B cell (primary cell): Measurements from ENCODE around the gene CYTL1.

Source experiments
- EZH2 ChIP-seq: IDR thresholded peaks from 2 replicates; pipeline ENCODE4 v1.6.1; 2012; ENCODE audit warnings: borderline replicate concordance, low read depth, mild to moderate bottlenecking, moderate library complexity, low read length; ENCODE audit not compliant: insufficient read depth, poor library complexity, severe bottlenecking
- TF ChIP-seq, protein P1 (sequence below): fragments of 200-600 bp; IDR thresholded peaks from one replicate; pipeline ENCODE4 v1.8.0; 2022; ENCODE audit warnings: antibody characterized with exemption, mild to moderate bottlenecking

DNA sequence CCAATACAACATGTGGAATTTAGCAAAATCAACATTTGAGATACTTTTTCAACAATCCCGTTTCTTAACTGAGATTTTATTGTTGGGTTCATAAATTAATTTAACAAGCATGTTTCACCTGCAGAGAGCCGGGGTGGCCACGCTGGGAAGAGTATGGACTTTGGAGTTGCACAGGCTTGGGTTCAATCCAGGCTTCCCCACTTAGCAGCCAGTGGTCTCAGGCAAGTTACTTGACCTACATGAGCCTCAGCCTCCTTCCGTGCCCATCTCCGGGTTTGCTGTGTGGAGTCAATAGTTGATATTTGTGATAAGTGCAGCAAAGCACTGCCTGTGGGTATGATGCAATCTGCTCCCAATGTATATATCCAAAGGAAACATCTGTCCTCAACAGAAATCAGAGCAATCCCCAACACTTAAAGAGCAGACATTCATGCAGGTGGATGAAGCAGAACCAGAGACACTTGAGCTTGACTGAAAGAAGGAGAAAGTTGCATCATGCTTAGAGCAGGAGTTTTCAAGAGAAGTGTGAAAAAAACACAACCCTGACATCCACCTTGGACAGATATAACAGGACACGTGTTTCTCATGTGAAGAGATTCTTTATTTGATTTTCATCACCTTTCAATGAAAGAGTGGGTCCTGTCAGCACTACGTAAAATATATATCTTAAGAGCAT, 5.1 kb downstream of the CYTL1 start:
- no peak for TF ChIP-seq EZH2
- TF ChIP-seq, protein P1, sequence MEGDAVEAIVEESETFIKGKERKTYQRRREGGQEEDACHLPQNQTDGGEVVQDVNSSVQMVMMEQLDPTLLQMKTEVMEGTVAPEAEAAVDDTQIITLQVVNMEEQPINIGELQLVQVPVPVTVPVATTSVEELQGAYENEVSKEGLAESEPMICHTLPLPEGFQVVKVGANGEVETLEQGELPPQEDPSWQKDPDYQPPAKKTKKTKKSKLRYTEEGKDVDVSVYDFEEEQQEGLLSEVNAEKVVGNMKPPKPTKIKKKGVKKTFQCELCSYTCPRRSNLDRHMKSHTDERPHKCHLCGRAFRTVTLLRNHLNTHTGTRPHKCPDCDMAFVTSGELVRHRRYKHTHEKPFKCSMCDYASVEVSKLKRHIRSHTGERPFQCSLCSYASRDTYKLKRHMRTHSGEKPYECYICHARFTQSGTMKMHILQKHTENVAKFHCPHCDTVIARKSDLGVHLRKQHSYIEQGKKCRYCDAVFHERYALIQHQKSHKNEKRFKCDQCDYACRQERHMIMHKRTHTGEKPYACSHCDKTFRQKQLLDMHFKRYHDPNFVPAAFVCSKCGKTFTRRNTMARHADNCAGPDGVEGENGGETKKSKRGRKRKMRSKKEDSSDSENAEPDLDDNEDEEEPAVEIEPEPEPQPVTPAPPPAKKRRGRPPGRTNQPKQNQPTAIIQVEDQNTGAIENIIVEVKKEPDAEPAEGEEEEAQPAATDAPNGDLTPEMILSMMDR, result no peak
